AG04449 (cell line): Measurements from ENCODE around the gene FSD1.

Source experiments
- CTCF ChIA-PET: fragments of 350-600 bp; formaldehyde crosslinking; extraction: SDS; loops from one replicate; lab custom pipeline; 2021; ENCODE audit warnings: antibody characterized with exemption; lab: Yijun Ruan, JAX
- POLR2A ChIA-PET: fragments of 400-600, 350-600 bp; formaldehyde crosslinking; extraction: SDS; loops from one replicate; lab custom pipeline; 2020; ENCODE audit warnings: antibody characterized with exemption, inconsistent platforms; lab: Yijun Ruan, JAX
- DNase-seq: peaks from one replicate; pipeline ENCODE4 v3.0.0-alpha.2; 2010; ENCODE audit warnings: low read depth, low spot score
- H3K4me3 ChIP-seq: 2 replicates; pipeline ENCODE4 v1.5.1; 2011; ENCODE audit warnings: low read depth, mild to moderate bottlenecking, control low read depth, low read length
- CTCF ChIP-seq: IDR thresholded peaks from one replicate; pipeline ENCODE4 v1.5.1; 2011; ENCODE audit warnings: mild to moderate bottlenecking, moderate library complexity, low read length, control low read depth, inconsistent platforms; ENCODE audit not compliant: insufficient read depth; ENCODE audit errors: missing control alignments

Gene FSD1

GRCh38 chr19:4264812-4265211, 39.6 kb upstream of the FSD1 start:
- no peak overlapping the region for H3K4me3 ChIP-seq
- TF ChIP-seq CTCF: no peak
- ChIA-PET CTCF (interaction anchor here (1.3 to 6.7 kb wide), 5 partner anchors 14 to 372 kb away, joined by 3 to 77 read pairs (median 28); partner anchors contain the start of genes MPND and SHD), POLR2A (no interaction called here)
- no peak for DNase-seq

GRCh38 chr19:4266253-4267000, 38.0 kb upstream of the FSD1 start:
- CTCF ChIA-PET: interaction anchor here (0.6 to 6.7 kb wide), 20 partner anchors 8 to 370 kb away, joined by 3 to 77 read pairs (median 8); partner anchors contain the start of genes CHAF1A, MPND, SH3GL1 and SHD
- no peak overlapping the region for H3K4me3 ChIP-seq
- no peak for DNase-seq
- no peak for TF ChIP-seq CTCF
- POLR2A ChIA-PET: no interaction called here

- no peak for DNase-seq
- no peak overlapping the region for H3K4me3 ChIP-seq
- ChIA-PET CTCF (interaction anchor here (0.6 to 6.7 kb wide), 31 partner anchors 9 to 370 kb away, joined by 3 to 77 read pairs (median 5); partner anchors contain the start of genes CHAF1A, MPND, PLIN4 and PLIN5), POLR2A (no interaction called here)
- TF ChIP-seq CTCF: peak; percentile 74
These were observed 37.1 kb upstream of the FSD1 start for GRCh38 chr19:4267101-4267900.

- TF ChIP-seq CTCF: no peak
- H3K4me3 ChIP-seq: no peak overlapping the region
- ChIA-PET POLR2A (interaction anchor here (0.5 kb wide), 1 partner anchor 118 kb away, joined by 4 read pairs; no protein-coding TSS in a partner anchor), CTCF (interaction anchor here (0.7 to 6.7 kb wide), 27 partner anchors 10 to 369 kb away, joined by 3 to 77 read pairs (median 6); partner anchors contain the start of genes CHAF1A, MPND, PLIN4 and PLIN5)
- no peak for DNase-seq
These were observed 36.2 kb upstream of the FSD1 start for GRCh38 chr19:4267901-4268815.

- POLR2A ChIA-PET: interaction anchor here (0.5 kb wide), 1 partner anchor 117 kb away, joined by 4 read pairs; no protein-coding TSS in a partner anchor
- H3K4me3 ChIP-seq: no peak overlapping the region
- CTCF ChIA-PET: interaction anchor here (0.8 to 6.7 kb wide), 13 partner anchors 10 to 255 kb away, joined by 3 to 77 read pairs (median 8); partner anchors contain the start of genes CHAF1A, MPND, SH3GL1 and SHD
- no peak for TF ChIP-seq CTCF
- DNase-seq: no peak
These were observed 35.5 kb upstream of the FSD1 start for GRCh38 chr19:4268816-4269430.
